Stimulated activated CD8-positive, alpha-beta memory T cell treated with anti-CD3 and anti-CD28 coated beads, Interleukin-2, amount 100 ng/mL, for 48 hours (primary cell): ENCODE measurements around the gene PHYHD1.

Experiments
- DNase-seq, 2 donors: peaks; one replicate each; pipeline ENCODE4 v3.0.0-alpha.2; 2020; ENCODE audit warnings: low read depth in 2 of 2

PHYHD1 gene

GRCh38 chr9:128901379-128901778 lies 19.4 kb upstream of the PHYHD1 start:
- DNase-seq = no peak

DNA sequence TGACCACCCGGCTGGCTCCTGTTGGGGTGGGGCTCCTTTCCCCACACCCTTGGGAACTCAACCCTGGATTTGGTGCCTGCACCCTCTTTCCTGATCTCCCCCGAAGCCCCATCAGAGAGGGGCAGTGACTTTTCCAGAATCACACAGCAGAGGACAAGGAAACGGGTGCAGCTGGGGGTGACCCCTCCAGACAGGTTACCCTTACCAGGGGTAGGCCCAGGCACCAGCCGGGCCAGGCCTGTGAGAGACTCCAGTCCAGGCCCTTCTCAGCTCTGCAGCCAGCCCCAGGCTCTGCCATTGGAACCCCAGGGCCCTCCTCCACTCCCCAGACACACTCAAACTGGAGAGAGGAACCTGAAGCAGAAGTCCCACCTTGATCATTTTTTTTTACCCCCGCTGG lies 19.0 kb upstream of the PHYHD1 start:
- no peak for DNase-seq

- peak; percentile 71 to 77 for DNase-seq
Measured at GRCh38 chr9:128902351-128903078, 18.3 kb upstream of the PHYHD1 start.

DNA sequence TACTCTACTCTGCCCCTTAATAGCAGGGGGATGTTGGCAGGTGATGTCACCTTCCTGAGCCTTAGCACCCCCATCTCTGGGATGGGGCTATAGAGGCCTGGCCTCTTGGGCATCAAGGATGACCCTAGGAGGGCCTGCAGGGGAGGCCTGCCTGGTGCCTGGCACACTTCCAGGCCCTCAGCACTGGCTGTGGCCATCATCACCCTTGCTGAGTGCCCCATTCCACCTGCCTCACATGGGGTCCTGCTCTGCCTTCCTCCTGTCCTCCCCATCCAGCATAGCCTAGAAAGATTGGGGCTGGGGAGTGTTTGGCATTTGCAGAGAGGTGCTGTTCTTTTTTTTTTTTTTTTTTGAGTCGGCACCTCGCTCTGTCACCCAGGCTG lies 17.7 kb upstream of the PHYHD1 start:
- DNase-seq = no peak

DNA sequence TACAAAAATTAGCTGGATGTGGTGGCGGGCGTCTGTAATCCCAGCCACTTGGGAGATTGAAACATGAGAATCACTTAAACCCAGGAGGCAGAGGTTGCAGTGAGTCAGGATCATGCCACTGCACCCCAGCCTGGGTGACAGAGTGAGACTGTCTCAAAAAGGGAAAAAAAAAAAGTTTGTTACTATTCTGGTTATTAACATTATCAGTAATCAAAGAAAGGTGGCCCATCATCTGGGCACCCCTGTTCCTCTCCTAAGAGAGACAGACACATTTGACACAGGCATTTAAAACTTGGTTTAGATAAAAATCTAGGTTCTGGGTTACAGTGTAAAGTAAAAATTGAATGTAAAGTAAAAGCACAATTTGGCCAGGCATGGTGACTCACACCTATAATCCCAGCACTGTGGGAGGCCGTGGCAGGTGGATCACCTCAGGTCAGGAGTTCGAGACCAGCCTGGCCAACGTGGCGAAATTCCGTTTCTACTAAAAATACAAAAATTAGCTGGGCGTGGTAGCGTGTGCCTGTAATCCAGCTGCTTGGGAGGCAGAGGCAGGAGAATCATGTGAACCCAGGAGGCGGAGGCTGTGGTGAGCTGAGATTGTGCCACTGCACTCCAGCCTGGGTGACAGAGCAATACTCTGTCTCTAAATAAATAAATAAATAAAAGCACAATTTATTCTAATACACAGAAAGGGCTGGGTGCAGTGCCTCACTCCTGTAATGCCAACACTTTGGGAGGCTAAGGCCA lies 16.7 kb upstream of the PHYHD1 start:
- no peak for DNase-seq

DNA sequence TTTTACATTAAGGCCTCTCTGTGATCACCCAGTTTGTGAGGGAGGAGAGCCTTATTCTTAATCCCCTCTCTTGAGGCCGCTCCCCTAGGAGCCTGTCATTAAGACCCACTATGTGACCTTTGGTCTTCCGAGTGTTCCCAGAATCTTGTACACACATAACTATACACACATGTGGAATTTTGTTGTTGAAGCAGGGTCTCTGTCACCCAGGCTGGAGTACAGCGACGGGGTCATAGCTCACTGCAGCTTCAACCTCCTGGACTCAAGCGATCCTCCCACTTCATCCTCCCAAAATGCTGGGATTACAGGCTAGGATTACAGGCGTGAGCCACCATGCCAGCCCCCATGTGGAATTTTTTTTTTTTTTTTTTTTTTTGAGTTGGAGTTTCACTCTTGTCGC lies 14.8 kb upstream of the PHYHD1 start:
- no peak for DNase-seq

GRCh38 chr9:128906741-128907140 lies 14.0 kb upstream of the PHYHD1 start:
- no peak for DNase-seq

- no peak for DNase-seq
Measured at GRCh38 chr9:128908372-128908771, 12.4 kb upstream of the PHYHD1 start.

DNA sequence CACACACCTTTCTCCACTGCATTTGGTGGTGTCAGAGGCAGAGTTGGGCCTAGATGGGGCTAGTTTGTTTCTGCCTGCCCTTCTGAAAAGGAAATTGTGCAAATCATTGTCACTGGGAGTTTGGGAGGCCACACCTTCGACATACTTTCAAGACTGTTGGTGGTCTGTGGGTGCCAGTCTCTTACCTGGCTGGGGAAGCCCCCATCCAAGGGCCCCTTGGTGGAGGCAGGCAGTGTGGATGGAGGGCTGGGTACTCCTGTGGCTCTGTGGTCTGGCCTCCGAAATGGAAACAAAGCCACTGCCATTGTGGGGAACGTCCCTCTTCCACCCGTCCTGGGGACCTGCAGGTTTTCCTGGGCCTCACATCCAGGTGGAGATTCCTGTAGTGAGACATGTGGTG lies 10.9 kb upstream of the PHYHD1 start:
- no peak for DNase-seq

DNA sequence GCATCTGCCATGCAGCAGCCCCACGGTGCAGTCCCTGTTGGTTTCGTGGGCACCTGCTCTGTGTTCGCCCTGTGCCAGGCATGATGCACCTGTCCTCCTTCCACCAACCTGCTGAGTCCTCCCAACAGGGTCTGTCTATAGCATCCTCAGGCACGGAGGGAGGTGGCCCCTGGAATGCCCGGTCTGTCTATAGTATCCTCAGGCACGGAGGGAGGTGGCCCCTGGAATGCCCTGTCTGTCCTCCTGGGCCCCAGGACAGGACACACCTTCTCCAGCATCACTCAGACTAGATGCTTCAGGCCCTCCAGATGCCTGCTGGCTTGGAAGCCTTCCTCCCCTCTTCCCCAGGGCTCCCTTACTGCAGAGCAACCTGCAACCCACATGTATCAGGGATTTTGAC lies 9.9 kb upstream of the PHYHD1 start:
- no peak for DNase-seq

DNA sequence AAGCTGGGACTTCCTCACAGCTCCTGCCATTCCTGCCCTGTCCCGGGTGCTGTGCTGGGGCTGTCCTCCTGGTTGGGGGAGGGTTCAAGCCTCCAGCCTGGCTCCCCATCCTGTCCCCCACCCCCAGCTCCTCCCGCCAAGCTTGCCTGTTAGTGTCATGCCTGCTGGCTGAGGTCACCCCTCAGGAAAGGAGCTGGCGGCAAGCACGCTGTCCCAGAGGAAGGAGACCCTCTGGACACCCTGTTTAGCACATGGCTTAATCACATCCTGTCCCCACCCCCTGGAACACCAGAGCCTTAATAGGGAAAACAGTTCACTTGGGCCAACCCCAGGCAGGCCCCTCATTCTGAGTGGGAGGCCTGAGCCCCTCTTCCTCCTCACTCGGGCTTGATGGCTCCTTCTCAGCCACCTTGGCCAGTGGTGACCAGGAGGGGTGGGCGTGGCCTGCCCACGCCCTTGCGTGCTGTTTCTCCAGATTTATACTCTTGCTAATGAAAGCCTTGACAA lies 9.2 kb upstream of the PHYHD1 start:
- DNase-seq = no peak

DNA sequence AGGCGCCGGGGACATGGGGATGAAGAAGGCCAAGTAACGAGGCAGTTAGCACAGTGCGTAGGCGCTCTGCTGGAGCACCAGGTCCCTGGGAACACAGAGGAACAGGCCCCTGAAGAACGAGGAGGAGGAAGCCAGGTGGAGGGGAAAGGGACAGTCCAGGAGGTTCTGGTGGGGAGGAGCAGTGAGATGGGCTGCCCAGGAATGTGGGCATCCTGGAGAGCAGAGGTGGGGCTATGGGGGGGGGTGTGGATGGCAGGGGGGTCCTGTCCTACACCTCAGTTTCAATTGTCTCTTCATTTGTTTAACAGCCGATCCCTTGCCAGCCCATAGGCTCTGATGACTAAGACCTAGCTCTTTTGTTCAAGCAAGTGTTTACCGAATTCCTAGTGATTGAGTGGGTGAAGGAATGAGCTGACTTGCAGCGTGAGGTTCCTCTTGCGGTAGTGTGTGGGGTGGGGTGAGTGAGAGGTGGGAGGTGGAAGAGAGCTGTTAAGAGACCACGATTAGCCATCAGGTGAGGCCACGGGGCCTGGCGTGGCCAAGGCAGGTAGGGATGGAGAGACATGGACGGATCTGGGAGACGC lies 8.4 kb upstream of the PHYHD1 start:
- no peak for DNase-seq

- DNase-seq = no peak
Measured at GRCh38 chr9:128913048-128913900, 7.5 kb upstream of the PHYHD1 start.

DNA sequence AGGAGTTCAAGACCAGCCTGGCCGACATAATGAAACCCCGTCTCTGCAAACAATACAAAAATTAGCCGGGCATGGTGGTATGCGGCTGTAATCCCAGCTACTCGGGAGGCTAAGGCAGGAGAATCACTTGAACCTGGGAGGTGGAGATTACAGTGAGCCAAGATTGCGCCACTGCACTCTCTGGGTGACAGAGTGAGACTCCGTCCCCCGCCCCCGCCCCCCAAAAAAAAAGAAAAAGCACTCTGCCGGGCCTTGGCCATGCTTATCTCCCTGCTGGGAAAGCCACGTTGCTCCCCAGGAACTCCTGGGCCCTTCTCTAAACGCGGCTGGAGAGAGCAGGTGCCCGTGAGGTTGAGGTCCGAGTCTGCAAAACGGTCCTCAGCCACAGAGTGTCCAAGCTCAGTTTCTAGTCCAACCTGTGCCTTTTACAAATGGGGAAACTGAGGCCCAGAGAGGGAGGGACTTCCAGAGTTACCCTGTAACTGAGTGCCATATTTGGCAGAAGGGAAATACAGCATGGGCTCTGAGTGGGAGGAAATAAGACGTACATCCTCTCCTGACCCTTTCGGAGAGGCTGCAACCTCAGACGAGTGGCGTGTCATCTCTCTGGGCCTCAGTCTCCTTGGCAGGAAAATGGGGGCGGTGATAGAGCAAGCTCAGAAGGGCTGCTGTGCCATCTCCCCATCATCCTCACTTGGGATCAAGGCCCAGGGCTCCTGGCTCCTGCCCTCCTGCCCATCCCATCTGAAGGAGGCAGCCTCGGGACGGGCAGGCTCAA lies 6.6 kb upstream of the PHYHD1 start:
- DNase-seq = no peak

GRCh38 chr9:128916204-128916603 lies 4.6 kb upstream of the PHYHD1 start:
- DNase-seq = no peak

- no peak for DNase-seq
Measured at GRCh38 chr9:128916745-128917144, 4.0 kb upstream of the PHYHD1 start.

DNA sequence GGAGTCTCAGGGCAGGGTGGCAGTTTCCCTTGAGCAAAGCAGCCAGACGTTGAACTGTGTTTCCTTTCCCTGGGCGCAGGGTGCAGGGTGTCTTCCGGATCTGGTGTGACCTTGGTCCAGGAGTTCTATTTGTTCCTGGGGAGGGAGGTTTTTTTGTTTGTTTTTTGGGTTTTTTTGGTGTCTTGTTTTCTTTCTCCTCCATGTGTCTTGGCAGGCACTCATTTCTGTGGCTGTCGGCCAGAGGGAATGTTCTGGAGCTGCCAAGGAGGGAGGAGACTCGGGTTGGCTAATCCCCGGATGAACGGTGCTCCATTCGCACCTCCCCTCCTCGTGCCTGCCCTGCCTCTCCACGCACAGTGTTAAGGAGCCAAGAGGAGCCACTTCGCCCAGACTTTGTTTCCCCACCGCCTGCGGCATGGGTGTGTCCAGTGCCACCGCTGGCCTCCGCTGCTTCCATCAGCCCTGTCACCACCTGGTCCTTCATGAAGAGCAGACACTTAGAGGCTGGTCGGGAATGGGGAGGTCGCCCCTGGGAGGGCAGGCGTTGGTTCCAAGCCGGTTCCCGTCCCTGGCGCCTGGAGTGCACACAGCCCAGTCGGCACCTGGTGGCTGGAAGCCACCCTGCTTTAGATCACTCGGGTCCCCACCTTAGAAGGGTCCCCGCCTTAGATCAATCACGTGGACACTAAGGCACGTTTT lies 3.5 kb upstream of the PHYHD1 start:
- no peak for DNase-seq

DNA sequence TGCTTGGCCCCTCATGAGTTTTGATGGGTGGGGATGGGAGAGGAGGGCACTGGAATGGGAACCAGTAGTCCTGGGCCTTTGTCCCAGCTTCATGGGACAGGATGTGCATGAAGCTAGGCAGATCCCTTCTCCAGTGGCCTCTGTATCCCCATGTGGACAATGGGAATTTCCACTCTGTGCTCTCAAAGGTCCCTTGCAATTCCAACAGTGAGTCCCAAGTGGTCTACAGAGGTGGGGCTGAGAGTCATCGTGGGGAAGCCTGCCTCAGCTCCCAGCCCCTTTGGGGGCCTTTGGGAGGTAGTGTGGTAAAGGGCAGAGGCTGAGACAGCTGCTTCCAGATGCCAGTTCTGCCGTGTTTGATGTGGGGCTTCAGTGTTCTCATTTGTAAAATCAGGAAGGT lies 1.9 kb upstream of the PHYHD1 start:
- DNase-seq = no peak

DNA sequence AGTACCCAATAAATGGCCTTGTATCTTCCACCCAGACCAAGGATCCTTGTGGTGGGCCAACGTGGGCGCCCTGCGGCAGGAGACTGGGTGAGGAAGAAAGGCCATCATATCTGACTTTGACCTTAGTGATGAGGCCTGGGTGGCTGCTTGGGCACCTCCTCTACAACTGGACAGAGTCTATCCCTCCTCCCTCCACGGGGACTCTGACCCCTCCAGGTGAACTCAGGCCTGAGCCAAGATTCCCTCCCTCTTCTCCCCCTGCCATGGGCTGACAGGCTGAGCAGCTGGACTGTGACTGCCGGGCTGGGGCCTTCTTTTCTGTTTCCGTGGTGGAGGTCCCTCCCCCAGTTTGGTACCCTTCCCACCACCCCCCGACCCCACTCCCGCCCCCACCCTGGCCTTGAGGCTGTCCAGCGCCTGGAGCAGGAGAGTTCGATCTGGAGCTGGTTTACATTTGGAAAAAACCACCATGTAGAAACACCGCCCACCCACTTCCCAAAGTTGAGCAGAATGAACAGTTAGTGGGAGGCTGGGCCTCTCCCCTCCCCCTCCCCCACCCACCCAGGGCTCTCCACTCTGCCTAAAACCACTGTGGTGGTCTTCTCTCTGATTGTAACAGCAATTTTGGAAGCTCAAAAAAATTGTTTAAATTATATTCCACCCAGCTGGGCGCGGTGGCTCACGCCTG lies 1.2 kb upstream of the PHYHD1 start:
- no peak for DNase-seq
